Ishikawa (cell line): ENCODE data around the gene PLCL1.

Experiments used
- CEBPB ChIP-seq: IDR thresholded peaks from 2 replicates; pipeline ENCODE4 v1.6.1; 2012
- CREB1 ChIP-seq: IDR thresholded peaks from 2 replicates; pipeline ENCODE4 v1.6.1; 2012; ENCODE audit warnings: low read depth
- EGR1 ChIP-seq: IDR thresholded peaks from 2 replicates; pipeline ENCODE4 v1.6.1; 2012
- EP300 ChIP-seq: IDR thresholded peaks from 2 replicates; pipeline ENCODE4 v1.6.1; 2012; ENCODE audit warnings: borderline replicate concordance
- FOXM1 ChIP-seq: IDR thresholded peaks from 2 replicates; pipeline ENCODE4 v1.6.1; 2012; ENCODE audit warnings: low read depth, borderline replicate concordance
- MAX ChIP-seq: IDR thresholded peaks from 2 replicates; pipeline ENCODE4 v1.6.1; 2012
- NFIC ChIP-seq: IDR thresholded peaks from 2 replicates; pipeline ENCODE4 v1.6.1; 2012
- RAD21 ChIP-seq: IDR thresholded peaks from 2 replicates; pipeline ENCODE4 v1.6.1; 2012; ENCODE audit warnings: low read depth
- REST ChIP-seq: IDR thresholded peaks from 2 replicates; pipeline ENCODE4 v1.6.1; 2012; ENCODE audit warnings: low read depth, mild to moderate bottlenecking
- TAF1 ChIP-seq: IDR thresholded peaks from 2 replicates; pipeline ENCODE4 v1.6.1; 2012; ENCODE audit warnings: low read depth, mild to moderate bottlenecking
- TCF12 ChIP-seq: IDR thresholded peaks from 2 replicates; pipeline ENCODE4 v1.6.1; 2012; ENCODE audit warnings: low read depth
- TEAD4 ChIP-seq: IDR thresholded peaks from 2 replicates; pipeline ENCODE4 v1.6.1; 2012
- USF1 ChIP-seq: IDR thresholded peaks from 2 replicates; pipeline ENCODE4 v1.6.1; 2012
- YY1 ChIP-seq: IDR thresholded peaks from 2 replicates; pipeline ENCODE4 v1.6.1; 2012; ENCODE audit warnings: low read depth
- ZBTB7A ChIP-seq: IDR thresholded peaks from 2 replicates; pipeline ENCODE4 v1.6.1; 2012; ENCODE audit warnings: low read depth

Gene PLCL1

DNA sequence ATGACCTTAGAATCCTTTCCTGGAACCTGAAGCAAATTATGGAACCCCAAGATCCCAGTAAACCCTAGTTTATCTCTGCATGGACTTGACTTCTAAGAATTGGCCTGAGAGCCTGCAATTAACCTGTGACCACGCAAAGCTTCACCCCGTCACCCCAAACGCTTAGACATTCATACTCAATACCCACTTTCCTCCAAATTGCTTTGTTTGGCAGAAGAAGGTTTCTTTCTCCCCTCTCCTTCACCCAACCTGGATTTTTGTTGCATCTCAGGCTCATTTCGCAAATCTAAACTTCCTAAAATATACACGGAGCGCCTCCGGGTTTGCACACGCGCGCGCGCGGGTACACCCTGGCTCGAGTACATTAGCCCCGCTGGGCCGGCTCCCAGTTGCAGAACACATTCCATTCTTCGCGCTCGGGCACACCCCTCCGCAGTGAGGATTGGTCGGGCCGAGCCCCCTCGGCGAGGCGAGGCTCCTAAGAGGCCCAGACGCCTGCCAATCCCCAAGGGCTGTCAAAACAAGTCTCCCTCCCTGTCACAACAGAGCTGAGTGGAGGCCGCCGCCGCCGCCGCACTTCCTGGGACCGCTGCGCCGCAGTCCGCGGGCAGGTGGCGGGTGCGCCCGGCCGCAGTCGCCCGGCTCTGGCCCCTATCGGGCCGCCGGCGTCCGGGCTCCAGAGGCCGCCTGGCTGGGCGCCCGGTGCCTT lies at the start of gene PLCL1:
PLCL1 (plus strand) TSS at position 545 of the 709 bp plus-strand sequence.
- TF ChIP-seq EP300 (peak; percentile 8; the same call in 1 of the 2 replicates), MAX (peak; percentile 73), TEAD4 (no peak), TAF1 (peak; percentile 17; the same call in 1 of the 2 replicates)

DNA sequence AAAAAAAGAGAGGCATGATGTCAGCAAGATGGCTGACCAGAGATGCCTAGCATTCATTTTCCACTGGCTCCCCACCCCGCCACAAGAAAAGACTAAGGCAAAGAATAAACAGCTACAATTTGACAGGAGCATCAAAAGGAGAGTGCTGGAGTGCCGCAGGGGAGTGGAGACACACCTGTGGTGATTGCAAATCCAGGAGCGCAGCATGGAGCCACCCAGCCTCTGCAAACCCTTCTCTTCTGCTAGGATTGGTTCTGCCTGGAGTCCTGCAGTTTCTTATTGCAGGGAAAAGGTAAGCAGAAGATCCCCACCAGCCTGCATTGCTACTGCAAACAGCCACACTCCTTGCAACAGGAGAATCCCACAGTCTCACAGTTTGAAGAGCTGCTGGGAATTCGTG lies 45.4 kb upstream of the PLCL1 start:
- no peak for TF ChIP-seq USF1

GRCh38 chr2:197759625-197760292 lies 44.6 kb upstream of the PLCL1 start:
- TF ChIP-seq FOXM1 (no peak), RAD21 (no peak), EP300 (no peak), EGR1 (no peak), TCF12 (no peak), NFIC (no peak), ZBTB7A (no peak), MAX (no peak), CEBPB (no peak), REST (no peak), YY1 (no peak), CREB1 (no peak), TAF1 (no peak), USF1 (no peak), TEAD4 (no peak)

DNA sequence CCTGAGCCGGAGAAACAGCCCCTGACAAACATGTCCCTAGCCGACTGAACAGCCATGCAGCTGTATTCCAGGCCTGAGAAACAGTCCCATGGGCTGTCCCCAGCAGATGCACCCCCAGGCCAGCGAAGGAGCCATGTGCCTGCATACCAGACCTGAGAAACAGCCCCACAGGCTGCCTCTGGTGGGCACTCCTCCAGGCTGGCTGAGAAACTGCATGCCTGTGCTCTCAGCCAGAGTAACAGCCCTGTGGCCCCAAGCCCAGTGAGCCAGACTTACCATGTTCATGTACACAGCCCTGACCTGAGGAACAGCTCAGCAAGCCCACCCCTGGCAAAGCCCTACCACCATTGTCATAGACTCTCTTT lies 44.1 kb upstream of the PLCL1 start:
- no peak for TF ChIP-seq NFIC
- no peak for TF ChIP-seq EP300
- TF ChIP-seq TAF1 = no peak

DNA sequence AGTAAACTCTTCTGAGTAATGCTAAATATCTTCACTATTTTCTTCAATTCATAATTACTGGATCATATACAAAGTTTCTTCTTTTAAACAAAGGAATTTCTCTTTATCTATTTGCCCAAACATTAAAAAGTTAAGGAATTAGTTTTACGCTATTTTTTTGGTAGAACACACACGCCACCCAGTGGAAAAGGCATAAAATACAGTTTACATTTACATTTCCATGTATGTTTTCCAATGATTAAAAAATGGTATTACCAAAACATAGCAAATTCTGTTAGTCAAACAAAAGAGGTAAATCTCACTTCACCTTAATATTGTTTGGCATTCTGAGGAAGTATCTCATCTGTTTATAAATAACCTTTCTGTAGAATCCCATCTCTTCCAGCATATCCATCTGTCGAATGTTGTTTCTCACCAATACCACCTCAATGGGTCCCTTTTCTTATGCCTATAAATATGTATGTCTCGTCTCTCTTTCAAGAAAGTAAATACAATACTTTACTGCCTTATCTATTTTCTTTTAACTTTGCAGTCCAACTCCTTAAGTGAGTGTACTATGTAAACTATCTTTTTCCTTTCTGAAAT lies 26.5 kb upstream of the PLCL1 start:
- TF ChIP-seq REST = no peak
- TF ChIP-seq RAD21 = peak; percentile 77

GRCh38 chr2:197779261-197779660 lies 25.1 kb upstream of the PLCL1 start:
- TF ChIP-seq MAX = no peak
- TF ChIP-seq CEBPB = no peak
- TF ChIP-seq RAD21 = no peak
- no peak for TF ChIP-seq CREB1
- no peak for TF ChIP-seq EP300
- TF ChIP-seq EGR1 = no peak
- TF ChIP-seq TAF1 = no peak
- TF ChIP-seq USF1 = no peak
- no peak for TF ChIP-seq FOXM1
- TF ChIP-seq YY1 = no peak
- no peak for TF ChIP-seq ZBTB7A
- TF ChIP-seq REST = no peak
